NAMALWA (cell line): ENCODE results near the gene ZNF648.
A peak's percentile ranks its signal among the peaks of the same experiment; 100 is the strongest.
"Not testable (repeated sequence)": the region's sequence is repeated elsewhere in the genome, so short reads cannot be mapped to it uniquely, and the experiment has no call there.

Experiments used
- DNase-seq: peaks from one replicate; pipeline ENCODE4 v3.0.0-alpha.2; 2015; ENCODE audit warnings: low spot score

The ZNF648 gene

GRCh38 chr1:182029002-182029378, 32.5 kb downstream of the ZNF648 start:
- no peak for DNase-seq

GRCh38 chr1:182015360-182015759, 46.2 kb downstream of the ZNF648 start:
- DNase-seq = peak; percentile 41

GRCh38 chr1:182010800-182011370, 50.6 kb downstream of the ZNF648 start:
- DNase-seq = not testable (repeated sequence)

GRCh38 chr1:182005398-182005797, 56.1 kb downstream of the ZNF648 start:
- not testable (repeated sequence) for DNase-seq

- no peak for DNase-seq
Observed at GRCh38 chr1:182004601-182005000, 56.9 kb downstream of the ZNF648 start.
